Measurements from ENCODE around the gene RPS19BP1.

DNA sequence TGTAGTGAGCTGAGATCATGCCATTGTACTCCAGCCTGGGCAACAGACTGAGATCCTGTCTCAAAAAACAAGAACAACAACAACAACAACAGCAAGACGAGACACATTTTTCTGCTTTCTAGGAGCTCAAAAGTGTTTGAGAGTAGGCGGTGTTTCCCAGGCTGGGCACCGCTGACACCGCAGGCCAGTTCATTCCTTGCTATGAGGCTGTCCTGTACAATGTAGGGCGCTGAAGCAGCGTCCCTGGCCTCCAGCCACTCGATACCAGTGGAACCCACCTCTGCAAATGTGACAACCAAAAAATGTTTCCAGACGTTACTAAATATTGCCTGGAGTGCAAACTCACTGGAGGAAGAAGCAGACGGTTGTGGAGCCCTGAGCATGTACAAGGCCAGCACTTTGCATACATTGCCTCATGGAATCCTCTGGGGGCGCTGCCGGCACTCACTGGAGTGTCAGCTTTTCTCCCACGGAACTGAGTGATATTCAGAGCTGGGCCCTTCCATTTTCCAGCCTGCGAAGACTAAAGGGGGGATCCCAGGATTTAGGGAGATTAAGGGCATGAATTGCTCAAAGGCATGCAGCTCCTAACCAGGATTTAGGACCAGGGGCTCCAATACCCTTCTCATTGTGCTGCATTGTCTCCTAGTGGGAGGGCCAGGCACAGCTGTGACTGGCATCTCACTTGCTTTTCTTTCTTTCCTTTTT lies 36.3 kb downstream of the RPS19BP1 start:
- TF ChIP-seq ZNF274 (IDR thresholded peaks at IDR 0.05; ENCODE audit: low read depth, low read length) (no peak), YY1 (IDR thresholded peaks at IDR 0.05; ENCODE audit: insufficient read depth, insufficient read length) (no peak), SUZ12 (IDR thresholded peaks at IDR 0.05; ENCODE audit: extremely low read depth, insufficient read depth, insufficient read length) (no peak)
